ENCODE results near the gene PRDM2.

PRDM2 gene, protein sequence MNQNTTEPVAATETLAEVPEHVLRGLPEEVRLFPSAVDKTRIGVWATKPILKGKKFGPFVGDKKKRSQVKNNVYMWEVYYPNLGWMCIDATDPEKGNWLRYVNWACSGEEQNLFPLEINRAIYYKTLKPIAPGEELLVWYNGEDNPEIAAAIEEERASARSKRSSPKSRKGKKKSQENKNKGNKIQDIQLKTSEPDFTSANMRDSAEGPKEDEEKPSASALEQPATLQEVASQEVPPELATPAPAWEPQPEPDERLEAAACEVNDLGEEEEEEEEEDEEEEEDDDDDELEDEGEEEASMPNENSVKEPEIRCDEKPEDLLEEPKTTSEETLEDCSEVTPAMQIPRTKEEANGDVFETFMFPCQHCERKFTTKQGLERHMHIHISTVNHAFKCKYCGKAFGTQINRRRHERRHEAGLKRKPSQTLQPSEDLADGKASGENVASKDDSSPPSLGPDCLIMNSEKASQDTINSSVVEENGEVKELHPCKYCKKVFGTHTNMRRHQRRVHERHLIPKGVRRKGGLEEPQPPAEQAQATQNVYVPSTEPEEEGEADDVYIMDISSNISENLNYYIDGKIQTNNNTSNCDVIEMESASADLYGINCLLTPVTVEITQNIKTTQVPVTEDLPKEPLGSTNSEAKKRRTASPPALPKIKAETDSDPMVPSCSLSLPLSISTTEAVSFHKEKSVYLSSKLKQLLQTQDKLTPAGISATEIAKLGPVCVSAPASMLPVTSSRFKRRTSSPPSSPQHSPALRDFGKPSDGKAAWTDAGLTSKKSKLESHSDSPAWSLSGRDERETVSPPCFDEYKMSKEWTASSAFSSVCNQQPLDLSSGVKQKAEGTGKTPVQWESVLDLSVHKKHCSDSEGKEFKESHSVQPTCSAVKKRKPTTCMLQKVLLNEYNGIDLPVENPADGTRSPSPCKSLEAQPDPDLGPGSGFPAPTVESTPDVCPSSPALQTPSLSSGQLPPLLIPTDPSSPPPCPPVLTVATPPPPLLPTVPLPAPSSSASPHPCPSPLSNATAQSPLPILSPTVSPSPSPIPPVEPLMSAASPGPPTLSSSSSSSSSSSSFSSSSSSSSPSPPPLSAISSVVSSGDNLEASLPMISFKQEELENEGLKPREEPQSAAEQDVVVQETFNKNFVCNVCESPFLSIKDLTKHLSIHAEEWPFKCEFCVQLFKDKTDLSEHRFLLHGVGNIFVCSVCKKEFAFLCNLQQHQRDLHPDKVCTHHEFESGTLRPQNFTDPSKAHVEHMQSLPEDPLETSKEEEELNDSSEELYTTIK (N-terminal part only)

DNA sequence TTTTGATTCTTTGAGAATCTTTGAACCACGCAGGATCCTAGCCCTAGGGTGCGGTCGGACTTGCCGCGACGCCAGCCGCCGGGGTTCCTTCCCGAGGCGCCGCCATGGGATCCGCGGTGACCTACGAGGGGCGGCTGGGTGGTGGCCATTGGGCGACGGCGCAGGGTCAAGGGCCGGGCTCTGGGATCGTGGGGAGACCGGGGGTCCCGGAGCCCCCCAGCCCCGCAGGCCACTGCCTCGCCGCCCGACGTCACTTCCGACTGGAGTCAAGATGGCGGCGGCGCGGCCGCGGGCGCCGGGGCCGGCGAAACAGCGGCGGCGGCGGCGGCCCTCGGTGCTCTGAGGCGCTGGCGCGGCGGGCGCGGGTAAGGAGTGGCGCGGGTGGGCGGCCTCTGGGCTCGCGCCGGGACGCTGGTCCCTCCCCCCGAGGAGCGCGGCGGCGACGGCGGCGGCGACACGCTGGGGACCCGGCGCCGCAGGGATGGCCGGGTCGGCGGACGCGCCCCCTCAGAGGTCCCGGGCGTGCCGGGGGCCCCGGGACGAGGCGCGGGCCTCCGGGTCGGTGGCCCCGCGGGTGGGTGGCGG is at the start of gene PRDM2:
TSS of gene PRDM2 (plus strand) at position 253 of the 585 bp plus-strand sequence. CDS start 15,418 bp downstream, outside the sequence.
- H3K9me3 ChIP-seq (ENCODE audit: control insufficient read depth, low read length): no peaks in the 10 kb centered on the region
- H3K4me3 ChIP-seq (ENCODE audit: low read length): peak within 1 kb of the TSS; percentile 10
- peaks cover 5% of the 10 kb centered on the region for H3K4me1 ChIP-seq (ENCODE audit: control insufficient read depth, insufficient read depth, low read length)
- H3K27me3 ChIP-seq (ENCODE audit: control insufficient read depth, insufficient read depth, low read length): peaks cover 4% of the 10 kb centered on the region
- peak within 1 kb of the TSS; percentile 78 for H3K9ac ChIP-seq (ENCODE audit: low read length)
- H3K36me3 ChIP-seq (ENCODE audit: control insufficient read depth, insufficient read depth, low read length): no peaks in the 10 kb centered on the region

DNA sequence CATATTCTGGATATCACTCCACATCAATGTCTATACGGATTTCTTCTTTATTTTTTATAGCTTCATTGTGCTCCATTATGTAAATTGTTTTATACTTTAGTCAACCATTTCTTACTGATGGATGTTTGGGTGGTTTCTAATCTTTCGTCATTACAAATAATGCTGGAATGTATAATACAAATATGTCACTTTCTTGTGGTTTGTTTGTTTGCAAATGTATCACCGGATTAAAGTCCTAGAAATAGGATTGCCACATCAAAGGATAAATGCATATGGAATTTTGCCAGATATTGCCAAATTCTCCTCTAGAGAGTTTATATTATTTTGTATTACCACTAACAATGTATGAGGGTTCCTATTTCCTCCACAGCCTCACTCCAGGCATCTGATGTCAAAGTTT is 48.7 kb upstream of the PRDM2 start:
- H3K9me3 ChIP-seq (ENCODE audit: control insufficient read depth, low read length): no peaks in the 10 kb centered on the region
- no peak overlapping the region for H3K4me3 ChIP-seq (ENCODE audit: low read length)
- H3K27me3 ChIP-seq (ENCODE audit: control insufficient read depth, insufficient read depth, low read length): no peaks in the 10 kb centered on the region
- no peak overlapping the region for H3K9ac ChIP-seq (ENCODE audit: low read length)
- H3K36me3 ChIP-seq (ENCODE audit: control insufficient read depth, insufficient read depth, low read length): no peaks in the 10 kb centered on the region
- H3K4me1 ChIP-seq (ENCODE audit: control insufficient read depth, insufficient read depth, low read length): no peaks in the 10 kb centered on the region

- no peaks in the 10 kb centered on the region for H3K27me3 ChIP-seq (ENCODE audit: control insufficient read depth, insufficient read depth, low read length)
- H3K4me3 ChIP-seq (ENCODE audit: low read length): no peak overlapping the region
- no peaks in the 10 kb centered on the region for H3K36me3 ChIP-seq (ENCODE audit: control insufficient read depth, insufficient read depth, low read length)
- no peak overlapping the region for H3K9ac ChIP-seq (ENCODE audit: low read length)
- no peaks in the 10 kb centered on the region for H3K4me1 ChIP-seq (ENCODE audit: control insufficient read depth, insufficient read depth, low read length)
- no peaks in the 10 kb centered on the region for H3K9me3 ChIP-seq (ENCODE audit: control insufficient read depth, low read length)
Measured at GRCh38 chr1:13652238-13652637, 47.8 kb upstream of the PRDM2 start.

DNA sequence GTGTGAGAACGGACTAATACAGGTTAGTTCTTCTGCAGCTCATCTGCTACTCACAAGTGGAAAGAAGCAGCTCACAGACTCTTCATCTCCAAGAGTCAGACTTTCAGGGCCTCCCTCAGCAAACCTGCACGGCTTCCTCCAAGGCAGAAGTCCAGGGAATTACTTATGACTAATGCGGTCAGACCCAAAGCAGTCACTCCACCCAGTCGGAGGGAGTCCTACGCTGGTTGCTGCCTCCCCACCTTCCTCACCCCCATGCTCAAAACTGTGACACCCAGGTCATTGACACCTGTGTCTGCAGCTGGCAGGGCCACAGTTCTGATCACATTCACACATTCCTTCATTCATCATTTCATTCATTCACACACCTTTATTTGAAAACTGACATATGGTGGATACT is 38.4 kb upstream of the PRDM2 start:
- H3K36me3 ChIP-seq (ENCODE audit: control insufficient read depth, insufficient read depth, low read length): no peaks in the 10 kb centered on the region
- no peak overlapping the region for H3K9ac ChIP-seq (ENCODE audit: low read length)
- H3K9me3 ChIP-seq (ENCODE audit: control insufficient read depth, low read length): no peaks in the 10 kb centered on the region
- H3K4me1 ChIP-seq (ENCODE audit: control insufficient read depth, insufficient read depth, low read length): no peaks in the 10 kb centered on the region
- H3K27me3 ChIP-seq (ENCODE audit: control insufficient read depth, insufficient read depth, low read length): no peaks in the 10 kb centered on the region
- no peak overlapping the region for H3K4me3 ChIP-seq (ENCODE audit: low read length)

GRCh38 chr1:13662493-13662892 is 37.5 kb upstream of the PRDM2 start:
- H3K9ac ChIP-seq (ENCODE audit: low read length): no peak overlapping the region

GRCh38 chr1:13663969-13664368 is 36.0 kb upstream of the PRDM2 start:
- H3K27me3 ChIP-seq (ENCODE audit: control insufficient read depth, insufficient read depth, low read length): no peaks in the 10 kb centered on the region
- no peaks in the 10 kb centered on the region for H3K9me3 ChIP-seq (ENCODE audit: control insufficient read depth, low read length)
- H3K4me3 ChIP-seq (ENCODE audit: low read length): no peak overlapping the region
- no peak overlapping the region for H3K9ac ChIP-seq (ENCODE audit: low read length)
- H3K4me1 ChIP-seq (ENCODE audit: control insufficient read depth, insufficient read depth, low read length): no peaks in the 10 kb centered on the region
- H3K36me3 ChIP-seq (ENCODE audit: control insufficient read depth, insufficient read depth, low read length): no peaks in the 10 kb centered on the region

More at GRCh38 chr1:13662493-13662892, 37.5 kb upstream of the PRDM2 start:
- Histone ChIP-seq H3K9me3 (ENCODE audit: control insufficient read depth, low read length) (no peaks in the 10 kb centered on the region), H3K27me3 (ENCODE audit: control insufficient read depth, insufficient read depth, low read length) (no peaks in the 10 kb centered on the region), H3K4me1 (ENCODE audit: control insufficient read depth, insufficient read depth, low read length) (no peaks in the 10 kb centered on the region), H3K36me3 (ENCODE audit: control insufficient read depth, insufficient read depth, low read length) (no peaks in the 10 kb centered on the region), H3K4me3 (ENCODE audit: low read length) (no peak overlapping the region)

GRCh38 chr1:13664451-13664850 is 35.5 kb upstream of the PRDM2 start:
- no peaks in the 10 kb centered on the region for H3K36me3 ChIP-seq (ENCODE audit: control insufficient read depth, insufficient read depth, low read length)
- no peaks in the 10 kb centered on the region for H3K4me1 ChIP-seq (ENCODE audit: control insufficient read depth, insufficient read depth, low read length)
- H3K9me3 ChIP-seq (ENCODE audit: control insufficient read depth, low read length): no peaks in the 10 kb centered on the region
- no peaks in the 10 kb centered on the region for H3K27me3 ChIP-seq (ENCODE audit: control insufficient read depth, insufficient read depth, low read length)
- no peak overlapping the region for H3K9ac ChIP-seq (ENCODE audit: low read length)
- H3K4me3 ChIP-seq (ENCODE audit: low read length): no peak overlapping the region

GRCh38 chr1:13666317-13666716 is 33.7 kb upstream of the PRDM2 start:
- H3K4me3 ChIP-seq (ENCODE audit: low read length): no peak overlapping the region
- no peak overlapping the region for H3K9ac ChIP-seq (ENCODE audit: low read length)
- no peaks in the 10 kb centered on the region for H3K9me3 ChIP-seq (ENCODE audit: control insufficient read depth, low read length)
- no peaks in the 10 kb centered on the region for H3K4me1 ChIP-seq (ENCODE audit: control insufficient read depth, insufficient read depth, low read length)
- H3K27me3 ChIP-seq (ENCODE audit: control insufficient read depth, insufficient read depth, low read length): no peaks in the 10 kb centered on the region
- H3K36me3 ChIP-seq (ENCODE audit: control insufficient read depth, insufficient read depth, low read length): no peaks in the 10 kb centered on the region

- Histone ChIP-seq H3K9me3 (ENCODE audit: control insufficient read depth, low read length) (no peaks in the 10 kb centered on the region), H3K4me3 (ENCODE audit: low read length) (no peak overlapping the region), H3K9ac (ENCODE audit: low read length) (no peak overlapping the region), H3K27me3 (ENCODE audit: control insufficient read depth, insufficient read depth, low read length) (no peaks in the 10 kb centered on the region), H3K36me3 (ENCODE audit: control insufficient read depth, insufficient read depth, low read length) (no peaks in the 10 kb centered on the region), H3K4me1 (ENCODE audit: control insufficient read depth, insufficient read depth, low read length) (no peaks in the 10 kb centered on the region)
Measured at GRCh38 chr1:13667691-13668090, 32.3 kb upstream of the PRDM2 start.

GRCh38 chr1:13674377-13674776 is 25.6 kb upstream of the PRDM2 start:
- H3K9me3 ChIP-seq (ENCODE audit: control insufficient read depth, low read length): no peaks in the 10 kb centered on the region
- no peaks in the 10 kb centered on the region for H3K36me3 ChIP-seq (ENCODE audit: control insufficient read depth, insufficient read depth, low read length)

GRCh38 chr1:13675151-13675651 is 24.8 kb upstream of the PRDM2 start:
- no peaks in the 10 kb centered on the region for H3K27me3 ChIP-seq (ENCODE audit: control insufficient read depth, insufficient read depth, low read length)
- no peaks in the 10 kb centered on the region for H3K9me3 ChIP-seq (ENCODE audit: control insufficient read depth, low read length)
- no peaks in the 10 kb centered on the region for H3K4me1 ChIP-seq (ENCODE audit: control insufficient read depth, insufficient read depth, low read length)
- H3K4me3 ChIP-seq (ENCODE audit: low read length): no peak overlapping the region
- H3K36me3 ChIP-seq (ENCODE audit: control insufficient read depth, insufficient read depth, low read length): no peaks in the 10 kb centered on the region
- H3K9ac ChIP-seq (ENCODE audit: low read length): no peak overlapping the region

More at GRCh38 chr1:13674377-13674776, 25.6 kb upstream of the PRDM2 start:
- no peaks in the 10 kb centered on the region for H3K4me1 ChIP-seq (ENCODE audit: control insufficient read depth, insufficient read depth, low read length)
- no peak overlapping the region for H3K4me3 ChIP-seq (ENCODE audit: low read length)
- H3K9ac ChIP-seq (ENCODE audit: low read length): no peak overlapping the region
- H3K27me3 ChIP-seq (ENCODE audit: control insufficient read depth, insufficient read depth, low read length): no peaks in the 10 kb centered on the region

Data from mucosa of stomach (tissue), 1 donor.